HG03064 (cell line): Measurements from ENCODE around the gene DNM1.
"Not testable (repeated sequence)": the region's sequence is repeated elsewhere in the genome, so short reads cannot be mapped to it uniquely, and the experiment has no call there.

Source experiments
- ATAC-seq: cut with Tn5 transposase; IDR thresholded peaks from one replicate; pipeline ENCODE4 v1.9.1; 2021; ENCODE audit warnings: low read depth; ENCODE audit not compliant: unreplicated experiment

Gene DNM1

GRCh38 chr9:128222880-128223670, 19.9 kb downstream of the DNM1 start:
- ATAC-seq: no peak

DNA sequence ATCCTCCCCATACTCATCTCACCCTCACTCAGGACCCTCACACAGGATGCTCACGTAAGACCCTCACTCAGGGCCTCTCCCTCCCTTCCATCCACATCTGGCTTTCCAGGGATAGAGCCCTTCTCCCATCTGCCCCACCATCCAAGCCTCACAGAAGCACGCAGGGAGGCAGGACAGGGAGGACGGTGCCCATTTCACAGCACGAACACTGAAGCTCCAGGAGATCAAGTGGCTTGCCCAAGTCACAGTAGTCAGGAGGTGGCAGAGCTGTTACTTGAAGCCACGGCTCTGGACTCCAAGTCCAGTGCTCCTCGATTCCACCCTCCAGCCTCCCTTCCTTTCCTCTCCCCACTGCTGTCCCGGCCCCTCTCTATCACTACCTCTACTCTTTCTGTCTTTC, 21.7 kb downstream of the DNM1 start:
- no peak for ATAC-seq

DNA sequence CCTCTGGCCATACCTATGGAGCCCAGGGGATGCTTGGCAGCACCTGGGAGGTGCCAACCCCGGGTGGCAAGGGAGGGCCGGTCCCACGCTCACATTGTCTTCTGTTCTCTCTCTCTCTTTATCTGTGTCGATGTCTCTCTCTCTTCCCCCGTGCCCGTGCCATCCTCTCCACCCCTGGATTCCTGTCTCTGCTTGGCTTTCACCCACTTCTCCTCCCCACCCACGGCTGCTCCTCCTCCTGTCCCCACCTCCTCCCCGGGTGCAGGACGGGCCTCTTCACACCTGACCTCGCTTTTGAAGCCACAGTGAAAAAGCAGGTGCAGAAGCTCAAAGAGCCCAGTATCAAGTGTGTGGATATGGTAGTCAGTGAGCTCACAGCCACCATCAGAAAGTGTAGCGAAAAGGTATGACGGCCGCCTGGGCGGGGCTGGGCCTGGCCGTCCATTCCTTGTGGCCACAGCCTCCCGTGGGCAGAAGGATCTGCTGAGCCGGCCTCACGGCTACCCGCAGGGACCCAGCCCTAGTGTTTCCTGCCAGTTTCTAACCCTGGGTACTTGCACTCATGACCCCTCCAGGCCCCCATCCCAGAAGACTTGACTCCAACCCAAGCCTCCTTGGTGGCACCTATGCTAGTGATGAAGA, 22.7 kb downstream of the DNM1 start:
- no peak for ATAC-seq

GRCh38 chr9:128226412-128226801, 23.2 kb downstream of the DNM1 start:
- no peak for ATAC-seq

- not testable (repeated sequence) for ATAC-seq
Measured at GRCh38 chr9:128230897-128231296, 27.7 kb downstream of the DNM1 start.

GRCh38 chr9:128231638-128232527, 28.7 kb downstream of the DNM1 start:
- ATAC-seq: no peak

DNA sequence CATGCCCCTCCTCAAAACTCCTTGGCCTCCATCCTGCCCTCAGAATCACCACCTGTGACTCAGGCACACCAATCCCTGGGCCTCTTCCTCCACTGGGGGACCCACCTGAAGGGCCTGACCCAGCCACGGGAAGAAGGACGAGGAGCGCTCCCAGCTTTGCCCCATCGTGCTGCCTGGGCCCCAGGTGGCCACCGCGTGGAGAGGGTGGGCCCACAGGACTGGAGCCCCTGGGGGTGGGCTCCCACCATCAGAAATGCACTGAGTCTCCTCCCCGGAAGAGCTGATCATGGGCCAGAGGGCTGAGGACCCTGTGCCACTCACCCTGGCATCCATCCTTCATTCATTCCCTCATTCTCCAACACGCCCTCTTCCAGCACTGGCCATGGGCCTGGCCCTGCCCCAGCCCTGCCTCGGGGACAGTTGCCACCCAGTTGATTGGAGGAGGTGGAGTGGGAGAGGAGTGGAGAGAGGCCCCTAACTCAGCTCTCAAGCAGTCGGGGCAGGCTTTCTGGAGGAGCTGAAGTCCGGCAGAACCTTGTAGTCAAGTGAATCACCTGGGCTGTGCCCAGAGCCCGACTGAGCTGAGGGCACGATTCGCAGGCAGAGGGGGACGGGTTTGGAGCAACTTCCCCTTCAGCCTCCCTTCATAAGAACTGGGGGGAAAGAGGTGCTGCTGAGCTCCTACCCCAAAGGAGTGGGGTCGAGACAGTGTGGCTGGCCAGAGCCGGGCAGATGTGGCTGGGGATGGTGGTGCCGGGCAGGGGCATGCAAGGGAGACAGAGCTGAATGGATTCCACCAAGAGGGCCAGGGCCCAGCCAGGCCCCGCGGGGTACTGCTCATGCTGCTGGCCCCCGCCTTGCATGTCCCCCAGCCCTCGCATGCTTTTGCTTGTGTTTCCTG, 29.6 kb downstream of the DNM1 start:
- ATAC-seq: no peak

DNA sequence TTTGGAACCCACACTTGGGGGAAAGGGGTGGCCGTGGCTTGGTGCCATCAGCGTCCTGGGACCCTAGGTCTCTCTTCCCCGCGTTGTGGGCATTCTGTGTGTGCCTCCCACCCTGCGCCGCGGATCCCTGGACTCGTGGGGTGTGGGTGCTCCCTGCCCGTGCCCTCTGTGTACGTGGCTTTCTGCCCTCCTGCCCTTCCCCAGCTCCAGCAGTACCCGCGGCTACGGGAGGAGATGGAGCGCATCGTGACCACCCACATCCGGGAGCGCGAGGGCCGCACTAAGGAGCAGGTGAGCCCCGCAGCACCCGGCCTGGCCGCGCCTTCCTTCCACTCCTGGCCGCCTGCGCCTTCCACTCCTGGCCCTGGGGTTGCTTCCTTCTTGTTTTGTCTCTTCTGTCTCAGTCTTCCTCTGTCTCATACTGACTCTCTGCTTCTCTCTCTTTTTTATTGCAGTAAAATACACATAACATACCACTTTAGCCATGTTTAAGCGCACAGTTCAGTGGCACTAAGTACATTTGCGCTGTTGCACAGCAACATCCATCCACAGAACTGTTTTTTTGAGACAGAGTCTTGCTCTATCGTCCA, 30.7 kb downstream of the DNM1 start:
- no peak for ATAC-seq

GRCh38 chr9:128242124-128242523, 38.9 kb downstream of the DNM1 start:
- no peak for ATAC-seq

- no peak for ATAC-seq
Measured at GRCh38 chr9:128242828-128243214, 39.6 kb downstream of the DNM1 start.

- ATAC-seq: no peak
Measured at GRCh38 chr9:128243215-128244018, 40.2 kb downstream of the DNM1 start.

DNA sequence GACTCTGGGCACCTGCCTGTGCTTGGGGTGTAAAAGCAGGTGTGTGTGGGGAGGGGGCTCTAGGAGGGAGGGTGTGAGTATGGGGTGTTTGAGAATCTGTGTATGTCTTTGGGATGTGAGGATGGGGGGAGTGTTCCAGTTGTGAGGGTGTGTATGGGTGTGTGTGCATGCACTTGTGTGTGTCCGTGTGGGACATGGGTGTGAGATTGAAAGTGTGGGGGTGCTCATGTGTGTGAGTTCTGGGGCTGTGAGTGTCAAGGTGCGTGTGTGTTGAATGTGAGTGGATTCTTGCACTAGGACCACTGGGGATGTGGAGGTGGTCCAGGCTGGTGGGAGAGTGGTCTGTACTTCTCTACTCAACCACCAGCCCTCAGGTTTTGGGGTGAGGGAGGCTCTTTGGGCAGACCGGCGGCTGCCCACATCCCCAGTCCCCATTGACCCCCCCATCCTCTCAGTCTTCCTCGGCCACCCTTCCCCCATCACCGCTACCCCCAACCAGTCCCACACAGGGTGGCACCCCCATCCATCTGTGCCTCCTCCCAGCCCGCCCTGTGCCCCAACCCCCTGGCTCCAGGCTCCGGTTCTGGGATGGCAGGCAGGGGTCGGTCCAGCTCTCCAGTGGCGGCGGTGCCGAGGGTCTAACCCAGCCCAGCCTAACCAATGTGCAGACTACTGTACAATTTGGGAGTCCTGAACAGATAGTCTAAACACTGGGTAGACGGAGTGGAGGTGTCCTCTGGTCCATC, 41.1 kb downstream of the DNM1 start:
- ATAC-seq: no peak

DNA sequence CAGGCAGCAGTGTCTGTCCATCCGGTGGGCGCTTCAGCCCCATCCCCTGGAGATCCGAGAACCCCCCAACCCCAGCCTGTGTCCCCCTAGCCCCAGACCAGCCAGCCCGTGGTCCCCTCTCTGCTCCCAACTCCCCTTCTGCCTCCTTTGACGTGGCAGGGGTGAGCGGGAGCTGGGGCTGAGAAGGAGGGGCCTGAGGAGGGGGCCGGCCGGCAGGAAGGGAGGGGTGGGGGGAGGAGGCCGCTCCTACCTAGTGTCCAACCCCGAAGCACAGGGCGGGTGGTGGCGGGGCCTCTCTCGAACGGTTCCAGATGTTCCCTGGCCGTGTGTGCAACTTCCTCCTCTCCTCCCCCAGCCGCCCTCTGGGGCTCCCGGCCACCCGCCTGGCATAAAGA, 41.7 kb downstream of the DNM1 start:
- no peak for ATAC-seq

DNA sequence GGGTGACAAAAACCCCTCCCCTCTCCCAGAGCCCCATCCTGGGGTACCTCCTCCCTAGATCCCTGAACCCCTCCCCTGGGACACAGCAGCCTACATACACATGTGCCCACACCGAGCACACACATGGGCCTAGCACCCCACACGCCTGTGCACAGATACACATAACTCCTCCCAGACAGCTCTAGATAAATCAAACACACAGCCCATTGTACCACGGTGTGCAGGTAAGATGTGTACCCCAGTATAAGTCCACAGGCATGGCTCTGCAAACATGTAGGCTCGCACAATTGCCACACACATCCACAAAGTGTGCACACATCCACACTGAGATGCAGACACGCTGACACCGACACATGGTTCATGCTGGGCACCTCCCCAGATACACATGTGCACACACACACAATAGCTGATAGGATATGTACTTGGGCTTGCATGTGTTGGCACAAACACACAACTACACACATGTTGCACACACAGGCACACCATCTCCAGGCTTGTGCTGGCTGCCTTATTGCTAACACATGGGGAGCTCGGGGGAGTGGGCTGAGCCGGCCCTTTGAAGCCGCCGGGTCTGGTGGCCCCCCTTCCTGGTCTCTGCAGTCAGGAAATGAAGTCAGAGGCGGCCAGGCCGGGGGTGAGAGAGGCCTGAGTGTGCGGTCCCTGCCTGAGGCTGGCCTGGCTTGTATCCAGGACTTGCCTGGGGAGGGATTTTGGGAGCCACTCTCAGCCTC, 42.4 kb downstream of the DNM1 start:
- ATAC-seq: no peak

DNA sequence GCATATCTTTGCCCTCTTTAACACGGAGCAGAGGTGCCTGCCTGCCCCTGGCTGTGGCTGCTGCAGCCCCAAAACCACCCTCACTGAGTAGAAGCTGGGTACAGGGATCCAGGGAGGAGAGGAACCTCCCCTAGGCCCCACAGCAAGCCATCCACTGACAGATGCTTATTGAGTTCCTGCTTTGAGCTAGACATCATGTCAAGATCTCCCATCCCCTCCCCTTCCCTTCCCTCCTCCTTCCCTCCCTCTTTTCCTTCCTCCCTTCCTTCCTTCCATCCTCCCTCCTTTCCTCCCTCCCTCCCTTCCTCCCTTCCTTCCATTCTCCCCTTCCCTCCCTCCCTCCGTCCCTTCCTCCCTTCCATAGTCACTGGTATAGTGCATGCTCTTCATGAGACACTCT, 43.3 kb downstream of the DNM1 start:
- ATAC-seq: no peak

DNA sequence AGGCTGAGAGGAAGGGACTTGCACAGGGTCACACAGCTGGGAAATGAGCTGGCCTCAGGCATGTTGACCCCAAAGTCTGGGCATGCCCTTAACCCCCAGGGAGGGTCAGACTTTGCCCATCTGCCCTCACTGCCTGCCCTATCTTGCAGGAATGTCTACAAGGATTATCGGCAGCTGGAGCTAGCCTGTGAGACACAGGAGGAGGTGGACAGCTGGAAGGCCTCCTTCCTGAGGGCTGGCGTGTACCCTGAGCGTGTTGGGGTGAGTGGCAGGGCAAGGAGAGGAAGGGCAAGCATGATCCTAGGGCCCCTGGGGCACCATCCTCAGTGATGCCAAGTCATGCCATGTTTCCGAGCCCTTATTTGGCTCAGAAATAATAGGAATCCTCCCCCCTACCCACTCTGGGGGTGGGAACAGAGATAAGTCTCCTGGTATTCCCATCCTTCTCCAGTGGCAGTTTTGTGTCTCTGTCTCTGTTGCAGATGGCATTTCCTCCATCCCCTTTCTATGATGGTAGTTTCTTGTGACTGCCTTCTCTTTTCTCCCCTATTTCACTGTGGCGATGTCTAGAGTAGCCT, 44.1 kb downstream of the DNM1 start:
- ATAC-seq: no peak

DNA sequence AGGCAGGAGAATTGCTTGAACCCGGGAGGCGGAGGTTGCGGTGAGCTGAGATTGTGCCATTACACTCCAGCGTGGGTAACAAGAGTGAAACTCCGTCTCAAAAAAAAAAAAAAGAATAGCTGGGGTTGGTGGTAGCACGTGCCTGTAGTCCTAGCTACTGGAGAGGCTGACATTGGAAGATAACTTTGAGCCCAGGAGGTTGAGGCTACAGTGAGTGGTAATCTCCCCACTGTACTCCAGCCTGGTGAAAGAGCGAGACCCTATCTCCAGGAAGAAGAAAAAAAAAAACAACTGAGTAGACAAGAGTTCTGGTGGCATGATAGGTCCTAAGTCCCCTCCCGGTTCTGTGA, 46.4 kb downstream of the DNM1 start:
- ATAC-seq: no peak
